Testis (tissue), 3 donors: ENCODE measurements around the gene COL9A3. TPM values are rescaled to one million over a fixed set of nuclear protein-coding genes. Genes with fewer than 3 reads are reported as not detected.

ENCODE experiments used
- DNase-seq: peaks from one replicate; pipeline ENCODE4 v3.0.0-alpha.2; 2019
- H3K27ac ChIP-seq, 2 donors: fragments of 200-600 bp; sonication (generic); one replicate each; pipeline ENCODE4 v1.5.1; 2019
- H3K27me3 ChIP-seq: fragments of 200-600 bp; sonication (generic); one replicate; pipeline ENCODE4 v1.5.1; 2019
- H3K36me3 ChIP-seq: fragments of 200-600 bp; sonication (generic); one replicate; pipeline ENCODE4 v1.5.1; 2017; ENCODE audit warnings: low read depth; ENCODE audit errors: missing control alignments
- H3K4me1 ChIP-seq: fragments of 200-600 bp; sonication (generic); one replicate; pipeline ENCODE4 v1.5.1; 2019
- H3K4me3 ChIP-seq, 2 donors: fragments of 200-600 bp; sonication (generic); one replicate each; pipeline ENCODE4 v1.5.1; 2017 to 2019
- H3K9me3 ChIP-seq: fragments of 200-600 bp; sonication (generic); one replicate; pipeline ENCODE4 v1.5.1; 2017
- POLR2A ChIP-seq: fragments of 450-650 bp; IDR thresholded peaks from one replicate; pipeline ENCODE4 v1.6.1; 2017; ENCODE audit warnings: antibody characterized with exemption, mild to moderate bottlenecking, moderate library complexity
- WGBS, 2 donors: methylation state at CpG; one replicate each; pipeline ENCODE4 v1.1.5; 2018; 5-methylcytosine and 5-hydroxymethylcytosine counted together
- intact Hi-C: fragments of 100-400 bp; cut with DNase I; formaldehyde crosslinking; loops from one replicate; pipeline ENCODE4 v1.15.1; 2023; ENCODE audit warnings: low total_unique reads
- polyA plus RNA-seq: library from polyadenylated mRNA; stranded (reverse); fragments of 350-450 nt; fragmentation: Illumina TruSeq; extraction: RNeasy Lipid Tissue Mini Kit (QIAGEN cat#74804); gene quantifications from one replicate; pipeline ENCODE4 v1.2.3, GENCODE V29; 2014; ENCODE audit warnings: low read depth, low replicate concordance; ENCODE audit not compliant: insufficient read depth
- total RNA-seq, 2 donors: library from RNA; depleted of rRNA; stranded (reverse); fragments of >200 nt; gene quantifications; one replicate each; pipeline ENCODE4 v1.2.3, GENCODE V29; 2016
- TF ChIP-seq, protein P1 (sequence below), 3 experiments: fragments of 450-650 bp in 2 of 3; fragments of 200-600 bp in 1 of 3; sonication (generic) in 1 of 3; IDR thresholded peaks; one replicate each; pipeline ENCODE4 v1.5.1; 2016 to 2019; ENCODE audit warnings: antibody characterized with exemption in 3 of 3, mild to moderate bottlenecking in 2 of 3, moderate library complexity in 1 of 3

COL9A3 gene
- total and polyA plus RNA-seq, 3 donors from 2014 or later, result 19.1 to 50.6 (median 21.3) TPM

DNA sequence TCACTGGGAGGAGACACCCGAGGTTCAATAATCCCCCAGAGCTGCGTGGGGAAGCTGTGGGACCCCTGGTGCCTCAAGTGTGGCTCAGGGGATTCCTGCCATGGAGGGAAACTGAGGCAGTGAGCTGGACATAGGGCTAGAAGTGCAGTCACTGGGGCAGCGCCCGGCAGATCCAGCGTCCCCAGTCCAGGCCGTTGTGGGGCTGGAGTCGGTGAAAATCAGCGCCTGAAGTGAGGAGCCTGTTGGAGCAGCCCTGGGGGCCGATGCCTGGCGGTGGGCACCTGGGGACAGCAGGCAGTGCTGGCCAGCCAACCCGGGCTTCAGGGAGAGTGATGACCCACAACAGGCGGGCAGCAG, 2.2 kb upstream of the COL9A3 start:
- intact Hi-C loops, result loop anchor here (10.0 kb wide), 1 partner anchor 150 kb away; no protein-coding TSS in a partner anchor
- TF ChIP-seq, protein P1, sequence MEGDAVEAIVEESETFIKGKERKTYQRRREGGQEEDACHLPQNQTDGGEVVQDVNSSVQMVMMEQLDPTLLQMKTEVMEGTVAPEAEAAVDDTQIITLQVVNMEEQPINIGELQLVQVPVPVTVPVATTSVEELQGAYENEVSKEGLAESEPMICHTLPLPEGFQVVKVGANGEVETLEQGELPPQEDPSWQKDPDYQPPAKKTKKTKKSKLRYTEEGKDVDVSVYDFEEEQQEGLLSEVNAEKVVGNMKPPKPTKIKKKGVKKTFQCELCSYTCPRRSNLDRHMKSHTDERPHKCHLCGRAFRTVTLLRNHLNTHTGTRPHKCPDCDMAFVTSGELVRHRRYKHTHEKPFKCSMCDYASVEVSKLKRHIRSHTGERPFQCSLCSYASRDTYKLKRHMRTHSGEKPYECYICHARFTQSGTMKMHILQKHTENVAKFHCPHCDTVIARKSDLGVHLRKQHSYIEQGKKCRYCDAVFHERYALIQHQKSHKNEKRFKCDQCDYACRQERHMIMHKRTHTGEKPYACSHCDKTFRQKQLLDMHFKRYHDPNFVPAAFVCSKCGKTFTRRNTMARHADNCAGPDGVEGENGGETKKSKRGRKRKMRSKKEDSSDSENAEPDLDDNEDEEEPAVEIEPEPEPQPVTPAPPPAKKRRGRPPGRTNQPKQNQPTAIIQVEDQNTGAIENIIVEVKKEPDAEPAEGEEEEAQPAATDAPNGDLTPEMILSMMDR (IDR thresholded peaks at IDR 0.05), result no peak
- no peak for TF ChIP-seq POLR2A
- H3K9me3 ChIP-seq, result no peaks in the 10 kb centered on the region
- H3K27ac ChIP-seq, result no peak overlapping the region
- no peak overlapping the region for H3K4me3 ChIP-seq
- WGBS, 2 donors, result 78 to 80% methylated on average over 9 to 12 of the region's 12 CpGs
- H3K27me3 ChIP-seq, result no peaks in the 10 kb centered on the region
- H3K36me3 ChIP-seq, result no peaks in the 10 kb centered on the region
- DNase-seq, result no peak
- H3K4me1 ChIP-seq, result peaks cover 32% of the 10 kb centered on the region

DNA sequence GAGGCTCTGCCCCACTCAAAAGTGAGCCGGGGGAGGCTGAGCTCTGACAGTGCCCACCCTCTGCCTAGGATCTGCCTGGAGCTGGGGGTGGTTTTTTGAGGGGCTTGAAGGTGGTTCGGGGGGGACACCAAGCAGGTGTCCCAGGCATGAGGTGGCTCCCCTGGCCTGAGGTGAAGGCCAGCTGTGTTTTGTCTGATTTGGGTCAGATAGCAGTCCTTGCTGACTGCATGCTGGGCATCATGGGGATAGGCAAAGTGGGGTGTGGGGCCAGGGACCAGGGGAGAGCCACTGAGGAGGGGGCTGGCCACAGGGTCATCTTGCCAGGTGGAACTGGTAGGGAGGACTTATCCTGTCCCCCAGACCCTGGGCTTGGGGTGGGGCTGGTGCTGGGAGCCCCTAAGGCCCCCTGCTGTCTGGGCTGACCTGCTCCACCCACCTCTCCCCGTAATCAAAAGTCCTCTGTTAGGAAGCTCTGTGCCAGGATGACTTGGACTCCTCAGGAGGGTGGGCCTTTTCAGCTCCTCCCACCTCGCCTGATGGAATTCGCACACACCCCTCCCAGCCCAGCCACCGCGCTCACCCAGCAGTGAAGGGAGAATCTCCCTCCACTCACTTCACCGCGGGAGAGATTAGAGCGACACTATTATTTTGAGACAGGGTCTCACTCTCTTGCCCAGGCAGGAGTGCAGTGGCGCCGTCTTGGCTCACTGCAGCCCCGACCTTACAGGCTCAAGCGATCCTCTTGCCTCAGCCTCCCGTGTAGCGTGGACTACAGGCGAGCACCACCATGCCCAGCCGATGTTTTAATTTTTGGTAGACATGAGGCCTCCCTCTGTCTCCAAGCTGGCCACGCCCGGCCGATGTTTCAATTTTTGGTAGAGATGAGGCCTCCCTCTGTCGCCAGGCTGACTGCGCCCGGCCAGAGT, 1.5 kb upstream of the COL9A3 start:
- no peaks in the 10 kb centered on the region for H3K27me3 ChIP-seq
- no peak overlapping the region for H3K4me3 ChIP-seq
- no peak overlapping the region for H3K27ac ChIP-seq
- no peak for DNase-seq
- WGBS, 2 donors, result 25 to 33% methylated on average over 23 to 24 of the region's 24 CpGs
- H3K4me1 ChIP-seq, result peaks cover 34% of the 10 kb centered on the region
- H3K9me3 ChIP-seq, result no peaks in the 10 kb centered on the region
- intact Hi-C loops, result loop anchor here (10.0 kb wide), 1 partner anchor 151 kb away; no protein-coding TSS in a partner anchor
- no peaks in the 10 kb centered on the region for H3K36me3 ChIP-seq
- TF ChIP-seq POLR2A, result no peak

DNA sequence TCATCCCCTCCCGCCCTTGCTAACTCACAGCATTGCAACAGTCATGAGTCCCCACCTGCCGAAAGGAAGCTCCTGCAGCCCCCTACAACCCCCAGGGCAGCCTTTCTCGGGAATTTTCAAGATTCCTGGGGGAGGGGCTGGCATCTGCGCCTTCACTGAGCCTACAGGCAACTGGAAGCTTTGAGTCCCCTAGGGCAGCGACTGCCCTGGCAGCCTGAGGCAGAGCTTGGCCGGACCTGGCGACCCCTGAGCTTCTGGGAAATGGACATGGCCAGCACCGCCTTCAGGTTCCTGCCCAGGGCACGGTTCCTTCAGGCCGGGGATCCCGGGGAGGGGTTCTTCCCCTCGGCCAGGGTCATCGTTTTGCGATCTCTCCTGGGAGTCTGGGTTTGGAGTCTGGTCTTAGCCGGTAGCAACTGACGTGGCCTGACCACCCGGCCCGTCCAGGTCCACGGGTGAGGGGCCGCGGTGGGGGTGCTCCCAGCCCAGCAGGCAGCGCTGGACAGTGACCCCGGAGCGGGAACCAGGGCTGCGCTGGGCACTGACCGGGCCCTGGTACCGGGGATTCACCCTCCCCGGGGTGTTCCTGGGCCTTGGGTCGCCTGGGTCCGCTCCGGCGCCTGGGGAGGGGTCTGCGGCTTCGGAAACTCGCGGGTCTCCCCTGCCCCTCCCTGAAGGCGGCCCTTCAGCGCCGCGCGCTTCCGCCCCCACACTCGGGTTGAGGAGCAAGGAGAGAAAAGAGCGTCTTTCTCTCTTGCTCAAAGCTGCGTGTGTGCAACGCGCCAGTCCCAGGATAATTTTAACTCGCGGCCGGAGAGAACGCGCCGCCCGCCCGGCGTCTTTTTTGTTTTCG, 593 bp upstream of the COL9A3 start:
- peak overlapping the region; percentile 36 to 40 for H3K4me3 ChIP-seq
- intact Hi-C loops, result loop anchor here (10.0 kb wide), 1 partner anchor 151 kb away; no protein-coding TSS in a partner anchor
- no peak overlapping the region for H3K27ac ChIP-seq
- H3K36me3 ChIP-seq, result no peaks in the 10 kb centered on the region
- TF ChIP-seq, protein P1 (IDR thresholded peaks at IDR 0.05), result no peak
- 2 to 3% methylated on average over 15 to 56 of the region's 57 CpGs for WGBS, 2 donors
- DNase-seq, result no peak
- H3K9me3 ChIP-seq, result no peaks in the 10 kb centered on the region
- no peaks in the 10 kb centered on the region for H3K27me3 ChIP-seq
- peaks cover 34% of the 10 kb centered on the region for H3K4me1 ChIP-seq

GRCh38 chr20:62817975-62818591, 1.2 kb downstream of the COL9A3 start:
- no peak overlapping the region for H3K27ac ChIP-seq
- WGBS, 2 donors, result 68 to 70% methylated on average over 5 to 12 of the region's 12 CpGs
- TF ChIP-seq, protein P1 (IDR thresholded peaks at IDR 0.05), result no peak
- no peak for TF ChIP-seq POLR2A
- peaks cover 34% of the 10 kb centered on the region for H3K4me1 ChIP-seq
- H3K4me3 ChIP-seq, result no peak overlapping the region
- intact Hi-C loops, result loop anchor here (10.0 kb wide), 1 partner anchor 153 kb away; no protein-coding TSS in a partner anchor
- no peak for DNase-seq
- no peaks in the 10 kb centered on the region for H3K27me3 ChIP-seq
- H3K36me3 ChIP-seq, result no peaks in the 10 kb centered on the region
- no peaks in the 10 kb centered on the region for H3K9me3 ChIP-seq
